Measurements from ENCODE around the gene LYPLAL1. TPM values are rescaled to one million over a fixed set of nuclear protein-coding genes. Genes with fewer than 3 reads are reported as not detected.
"Not testable (repeated sequence)": the region's sequence is repeated elsewhere in the genome, so short reads cannot be mapped to it uniquely, and the experiment has no call there.

Gene LYPLAL1
- total RNA-seq, 4 donors from 2014 or later = 13.0 to 29.1 (median 17.7) TPM

- Histone ChIP-seq H3K27me3 (no peaks in the 10 kb centered on the region), H3K27ac (no peak overlapping the region), H3K4me1 (no peaks in the 10 kb centered on the region), H3K9me3 (no peaks in the 10 kb centered on the region), H3K36me3 (no peaks in the 10 kb centered on the region), H3K4me3 (no peak overlapping the region)
- intact Hi-C loops (cut with DNase I) = no loop called here
- no peak for DNase-seq
- TF ChIP-seq POLR2A (IDR thresholded peaks at IDR 0.05) = no peak
- WGBS, 2 donors = 58 to 71% methylated on average over 1 of the region's 1 CpG
These were observed 73.8 kb downstream of the LYPLAL1 start for GRCh38 chr1:219247441-219247840.

- DNase-seq; H3K9me3 ChIP-seq; H3K27me3 ChIP-seq; H3K36me3 ChIP-seq; H3K4me1 ChIP-seq; H3K27ac ChIP-seq; H3K4me3 ChIP-seq; intact Hi-C loops (cut with DNase I): not testable (repeated sequence)
- WGBS, 2 donors = 91 to 92% methylated on average over 2 of the region's 2 CpGs
These were observed 76.8 kb downstream of the LYPLAL1 start for GRCh38 chr1:219250468-219250867.

- no peak for TF ChIP-seq POLR2A (IDR thresholded peaks at IDR 0.05)
- TF ChIP-seq CTCF (IDR thresholded peaks at IDR 0.05) = no peak
- intact Hi-C loops (cut with DNase I) = no loop called here
These were observed 84.1 kb downstream of the LYPLAL1 start for GRCh38 chr1:219257751-219258150.

GRCh38 chr1:219261454-219261853 lies 87.8 kb downstream of the LYPLAL1 start:
- Histone ChIP-seq H3K9me3 (no peaks in the 10 kb centered on the region), H3K4me3 (no peak overlapping the region), H3K27me3 (no peaks in the 10 kb centered on the region), H3K4me1 (no peaks in the 10 kb centered on the region), H3K36me3 (no peaks in the 10 kb centered on the region), H3K27ac (no peak overlapping the region)
- TF ChIP-seq CTCF (IDR thresholded peaks at IDR 0.05) (no peak), POLR2A (IDR thresholded peaks at IDR 0.05) (no peak)
- DNase-seq = no peak
- intact Hi-C loops (cut with DNase I) = no loop called here
- WGBS, 2 donors = 69 to 87% methylated on average over 2 of the region's 2 CpGs

More at GRCh38 chr1:219257751-219258150, 84.1 kb downstream of the LYPLAL1 start:
- Histone ChIP-seq H3K27me3 (no peaks in the 10 kb centered on the region), H3K9me3 (no peaks in the 10 kb centered on the region), H3K4me3 (no peak overlapping the region), H3K36me3 (no peaks in the 10 kb centered on the region), H3K4me1 (no peaks in the 10 kb centered on the region), H3K27ac (no peak overlapping the region)
- 39 to 48% methylated on average over 2 of the region's 2 CpGs for WGBS, 2 donors
- no peak for DNase-seq
